ENCODE measurements around the gene NHEJ1. TPM values are rescaled to one million over a fixed set of nuclear protein-coding genes. Genes with fewer than 3 reads are reported as not detected.

NHEJ1 gene
- total and polyA plus RNA-seq, 2 of the 13 experiments (the other 11 are each of a cell fraction or from before 2014, with no cell fraction given): 30.0 to 30.7 TPM

DNA sequence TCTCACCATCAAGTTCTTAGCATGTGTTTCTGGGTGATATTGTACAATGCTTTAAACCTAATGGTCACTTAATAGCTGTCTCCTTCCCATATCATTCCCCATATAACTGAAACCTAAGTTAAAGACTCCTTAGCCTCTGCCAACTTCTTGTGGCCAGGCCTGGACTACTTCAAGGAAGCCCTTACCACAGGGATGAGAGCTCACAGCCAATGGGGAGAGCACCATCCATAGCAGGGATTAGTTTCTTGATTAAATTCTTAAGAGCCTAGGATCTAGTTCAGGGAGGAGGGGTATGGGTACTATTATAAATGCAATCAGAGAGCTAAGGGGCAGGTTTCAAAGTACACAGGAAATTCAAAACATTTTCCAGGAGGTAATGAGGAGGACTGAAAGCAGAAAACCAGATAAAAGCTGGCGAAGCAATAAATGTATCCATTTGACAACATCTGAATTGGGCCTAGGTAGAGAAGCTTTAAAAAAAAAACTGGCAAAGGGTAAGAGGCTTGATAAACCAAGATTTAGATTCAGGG is 65.1 kb downstream of the NHEJ1 start:
- POLR2A ChIA-PET: no interaction called here
- H3K9me3 ChIP-seq (ENCODE audit: low read length): no peaks in the 10 kb centered on the region
- H2AFZ ChIP-seq (ENCODE audit: low read length): no peak overlapping the region
- in situ Hi-C loops (cut with HindIII; ENCODE audit: extremely low pct_ligation_motif_present, low pct_unique_long_range_greater_than_20kb) (no loop called here), intact Hi-C loops (cut with micrococcal nuclease; ENCODE audit: unreplicated experiment) (no loop called here)
- no peaks in the 10 kb centered on the region; a peak in 1 of 5 replicates for H3K36me3 ChIP-seq (replicated peaks in 1 of 2; ENCODE audit: control insufficient read depth in 1 of 2, insufficient read depth in 2 of 2, low read length in 2 of 2)
- DNase-seq (ENCODE audit: low spot score) (no peak), FAIRE-seq (no peak), ATAC-seq (no peak)
- no peaks in the 10 kb centered on the region for H3K79me2 ChIP-seq (ENCODE audit: insufficient read depth, low read length)
- no peaks in the 10 kb centered on the region for H4K20me1 ChIP-seq (ENCODE audit: insufficient read depth, low read length)
- BruUV-seq (replicated peaks): no TSS peak
- no peak overlapping the region for H3K4me2 ChIP-seq (ENCODE audit: low read depth, low read length)
- no peak overlapping the region for H3K4me3 ChIP-seq (replicated peaks in 1 of 3; ENCODE audit: insufficient read depth in 1 of 3, low read depth in 2 of 3, low read length in 3 of 3)
- H3K27me3 ChIP-seq (ENCODE audit: control insufficient read depth in 1 of 2, insufficient read depth in 2 of 2, low read length in 2 of 2): no peaks in the 10 kb centered on the region; a peak in 1 of 5 replicates
- no peak overlapping the region for H3K9ac ChIP-seq (ENCODE audit: insufficient read depth, low read depth, low read length)
- H3K27ac ChIP-seq (ENCODE audit: extremely low read length, insufficient read depth, low read length): no peak overlapping the region
- peaks cover 12% of the 10 kb centered on the region for H3K4me1 ChIP-seq (ENCODE audit: insufficient read depth, low read length)
- WGBS (ENCODE audit: low lambda C conversion rate): 97% methylated on average over 1 of the region's 1 CpG
- CTCF ChIA-PET (ENCODE audit: low intra/inter-chr PET ratio, low total read pairs): no interaction called here
- TF ChIP-seq ZNF264 (CRISPR knock-in tag; IDR thresholded peaks at IDR 0.05) (no peak), PCBP2 (optimal IDR thresholded peaks at IDR 0.05; ENCODE audit: low read depth, low read length, poor library complexity, severe bottlenecking) (no peak), ZNF468 (CRISPR knock-in tag; IDR thresholded peaks at IDR 0.05) (no peak), ZXDC (CRISPR knock-in tag; IDR thresholded peaks at IDR 0.05) (no peak), FOXK1 (CRISPR knock-in tag; IDR thresholded peaks at IDR 0.05; ENCODE audit: borderline replicate concordance, low read depth) (no peak), ZNF563 (CRISPR knock-in tag; IDR thresholded peaks at IDR 0.05) (no peak), ZKSCAN8 (CRISPR knock-in tag; IDR thresholded peaks at IDR 0.05; ENCODE audit: borderline replicate concordance) (no peak), ZBTB42 (CRISPR knock-in tag; IDR thresholded peaks at IDR 0.05) (no peak), ZNF30 (CRISPR knock-in tag; IDR thresholded peaks at IDR 0.05) (no peak), RBM39 (IDR thresholded peaks at IDR 0.05; ENCODE audit: low read depth, low read length, poor library complexity, severe bottlenecking) (no peak), ATF7 (IDR thresholded peaks at IDR 0.05) (no peak), ATF7 (CRISPR knock-in tag; IDR thresholded peaks at IDR 0.05) (no peak), ZBTB38 (CRISPR knock-in tag; IDR thresholded peaks at IDR 0.05) (no peak), MTERF4 (CRISPR knock-in tag; IDR thresholded peaks at IDR 0.05) (no peak), ZNF235 (CRISPR knock-in tag; IDR thresholded peaks at IDR 0.05; ENCODE audit: borderline replicate concordance) (no peak), RFX3 (CRISPR knock-in tag; IDR thresholded peaks at IDR 0.05) (no peak)
- TF ChIP-seq, protein P1, sequence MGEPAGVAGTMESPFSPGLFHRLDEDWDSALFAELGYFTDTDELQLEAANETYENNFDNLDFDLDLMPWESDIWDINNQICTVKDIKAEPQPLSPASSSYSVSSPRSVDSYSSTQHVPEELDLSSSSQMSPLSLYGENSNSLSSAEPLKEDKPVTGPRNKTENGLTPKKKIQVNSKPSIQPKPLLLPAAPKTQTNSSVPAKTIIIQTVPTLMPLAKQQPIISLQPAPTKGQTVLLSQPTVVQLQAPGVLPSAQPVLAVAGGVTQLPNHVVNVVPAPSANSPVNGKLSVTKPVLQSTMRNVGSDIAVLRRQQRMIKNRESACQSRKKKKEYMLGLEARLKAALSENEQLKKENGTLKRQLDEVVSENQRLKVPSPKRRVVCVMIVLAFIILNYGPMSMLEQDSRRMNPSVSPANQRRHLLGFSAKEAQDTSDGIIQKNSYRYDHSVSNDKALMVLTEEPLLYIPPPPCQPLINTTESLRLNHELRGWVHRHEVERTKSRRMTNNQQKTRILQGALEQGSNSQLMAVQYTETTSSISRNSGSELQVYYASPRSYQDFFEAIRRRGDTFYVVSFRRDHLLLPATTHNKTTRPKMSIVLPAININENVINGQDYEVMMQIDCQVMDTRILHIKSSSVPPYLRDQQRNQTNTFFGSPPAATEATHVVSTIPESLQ (CRISPR knock-in tag; conservative IDR thresholded peaks at IDR 0.05): no peak

All from HepG2 (cell line).